SKM-1 treated with dmso at 0.1 percent for 144 hours (cell line): ENCODE data around the gene LRRC73.
A peak's percentile ranks its signal among the peaks of the same experiment; 100 is the strongest.
"Not testable (repeated sequence)": the region's sequence is repeated elsewhere in the genome, so short reads cannot be mapped to it uniquely, and the experiment has no call there.

Experiments
- DNase-seq: peaks from one replicate; lab custom pipeline; 2025; ENCODE audit not compliant: unreplicated experiment; lab: John Stamatoyannopoulos, UW

LRRC73 gene

GRCh38 chr6:43509984-43510826 is at the start of gene LRRC73:
Gene LRRC73 (minus strand): TSS chr6:43510346. CDS start chr6:43509785, 561 bp downstream.
- peak; percentile 25 for DNase-seq

DNA sequence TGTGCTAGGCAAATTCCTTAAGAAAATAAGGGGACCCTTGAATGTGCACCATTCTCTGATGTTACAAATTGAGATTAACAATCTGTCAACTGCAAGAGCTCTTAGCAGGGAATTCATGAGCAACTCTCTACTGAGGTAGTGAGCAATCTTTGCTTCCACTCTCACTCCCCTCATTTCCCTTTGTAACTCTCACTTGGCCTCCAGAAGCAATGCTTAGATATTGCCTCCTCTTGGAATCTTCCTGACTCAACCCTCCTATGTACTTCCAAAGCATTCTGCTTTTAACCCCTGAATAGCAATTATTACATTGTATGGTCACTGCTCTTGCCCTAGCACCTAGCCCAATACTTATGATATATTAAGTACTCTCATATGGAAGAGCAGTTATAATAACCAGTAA is 49.2 kb upstream of the LRRC73 start:
- DNase-seq: no peak

GRCh38 chr6:43557620-43558019 is 47.5 kb upstream of the LRRC73 start:
- not testable (repeated sequence) for DNase-seq

DNA sequence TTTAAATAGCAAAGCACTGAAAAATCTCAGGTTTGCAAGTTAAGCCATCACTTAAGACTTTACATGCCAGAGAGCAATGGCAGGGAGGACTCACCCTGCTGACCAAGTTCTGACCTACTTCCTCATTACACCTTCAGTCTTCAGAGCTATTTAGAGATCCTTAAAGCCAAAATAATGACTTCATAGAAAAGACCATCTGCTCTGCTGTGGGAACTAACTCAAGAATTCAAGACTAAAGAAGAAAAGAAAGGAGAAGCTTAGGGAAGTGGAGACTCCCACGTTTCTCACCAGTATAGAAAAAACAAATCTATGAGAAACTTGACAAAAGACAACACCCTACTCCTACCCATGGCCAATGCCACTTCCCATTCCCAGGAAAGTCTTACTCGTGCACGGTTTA is 37.1 kb upstream of the LRRC73 start:
- no peak for DNase-seq

DNA sequence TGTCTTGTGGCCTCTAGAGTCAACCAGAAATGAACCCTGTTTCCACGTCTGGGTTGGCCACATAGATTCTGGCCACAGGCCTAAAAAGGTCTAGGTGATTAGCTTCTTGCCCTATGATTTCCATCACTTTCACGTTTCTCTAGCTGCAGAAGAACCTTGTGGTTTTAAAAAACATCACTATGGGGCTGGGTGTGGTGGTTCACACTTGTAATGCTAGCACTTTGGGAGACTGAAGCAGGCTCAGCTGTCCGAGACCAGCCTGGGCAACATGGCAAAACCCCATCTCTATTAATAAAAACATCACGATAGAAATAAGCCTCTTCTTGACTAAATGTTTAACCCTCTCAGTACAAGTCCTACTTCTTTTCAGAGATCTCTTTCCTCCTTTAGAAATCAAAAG is 34.3 kb upstream of the LRRC73 start:
- no peak for DNase-seq

DNA sequence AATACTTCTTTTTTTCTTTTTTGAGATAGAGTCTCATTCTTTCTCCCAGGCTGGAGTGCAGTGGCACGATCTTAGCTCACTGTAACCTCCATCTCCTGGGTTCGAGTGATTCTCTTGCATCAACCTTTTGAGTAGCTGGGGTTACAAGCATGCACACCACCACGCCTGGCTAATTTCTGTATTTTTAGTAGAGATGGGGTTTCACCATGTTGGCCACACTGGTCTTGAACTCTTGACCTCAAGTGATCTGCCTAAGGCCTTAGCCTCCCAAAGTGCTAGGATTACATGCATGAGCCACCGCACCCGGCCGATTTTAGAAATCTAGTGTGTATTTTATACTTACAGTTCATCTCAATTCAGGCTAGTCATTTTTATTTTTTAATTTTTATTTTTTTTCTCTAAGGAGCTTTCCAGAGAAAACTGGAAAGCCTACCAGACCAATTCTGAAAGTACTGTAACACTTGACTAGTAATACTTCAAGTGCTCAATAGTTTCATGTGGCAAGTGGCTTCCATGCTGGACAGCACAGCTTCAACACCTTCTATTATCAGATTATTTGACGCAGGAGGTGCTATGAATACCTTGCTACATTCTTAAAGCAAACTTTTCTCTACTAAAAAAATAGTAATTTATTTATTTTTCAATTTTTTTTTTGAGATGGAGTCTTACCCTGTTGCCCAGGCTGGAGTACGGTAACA is 31.8 kb upstream of the LRRC73 start:
- no peak for DNase-seq

GRCh38 chr6:43540507-43540906 is 30.4 kb upstream of the LRRC73 start:
- no peak for DNase-seq

- not testable (repeated sequence) for DNase-seq
These were observed 29.3 kb upstream of the LRRC73 start for GRCh38 chr6:43539409-43539808.

DNA sequence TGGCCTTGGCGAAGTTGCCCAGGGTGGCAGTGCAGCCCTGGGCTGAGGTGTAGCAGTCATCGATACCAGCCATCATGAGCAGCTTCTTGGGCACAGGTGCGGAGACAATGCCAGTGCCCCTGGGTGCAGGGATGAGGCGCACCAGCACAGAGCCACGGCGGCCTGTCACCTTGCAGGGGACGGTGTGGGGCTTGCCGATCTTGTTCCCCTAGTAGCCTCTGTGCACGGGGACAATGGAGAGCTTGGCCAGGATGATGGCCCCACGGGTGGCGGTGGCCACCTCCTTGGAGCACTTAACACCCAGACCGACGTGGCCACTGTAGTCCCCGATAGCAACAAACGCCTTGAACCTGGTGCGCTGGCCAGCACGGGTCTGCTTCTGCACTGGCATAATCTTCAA is 28.8 kb upstream of the LRRC73 start:
- not testable (repeated sequence) for DNase-seq

DNA sequence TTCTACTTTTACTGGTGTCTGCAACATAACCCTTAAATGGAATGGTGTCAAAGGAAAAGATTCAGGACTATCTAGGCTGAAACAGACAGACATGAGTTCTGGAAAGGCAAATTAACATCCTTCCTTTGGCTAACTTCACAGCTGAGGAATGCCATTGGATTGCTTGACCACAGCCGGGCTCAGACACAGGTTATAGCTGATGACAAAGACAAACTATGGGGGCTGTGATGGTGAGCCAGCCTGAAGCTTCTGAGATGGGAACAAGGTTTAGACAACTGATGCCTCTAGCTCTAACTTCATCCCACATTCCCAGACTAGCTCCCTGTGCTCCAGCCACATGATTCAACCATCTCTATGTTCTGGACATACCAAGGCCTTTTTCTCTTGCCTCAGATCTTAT is 22.1 kb upstream of the LRRC73 start:
- no peak for DNase-seq

DNA sequence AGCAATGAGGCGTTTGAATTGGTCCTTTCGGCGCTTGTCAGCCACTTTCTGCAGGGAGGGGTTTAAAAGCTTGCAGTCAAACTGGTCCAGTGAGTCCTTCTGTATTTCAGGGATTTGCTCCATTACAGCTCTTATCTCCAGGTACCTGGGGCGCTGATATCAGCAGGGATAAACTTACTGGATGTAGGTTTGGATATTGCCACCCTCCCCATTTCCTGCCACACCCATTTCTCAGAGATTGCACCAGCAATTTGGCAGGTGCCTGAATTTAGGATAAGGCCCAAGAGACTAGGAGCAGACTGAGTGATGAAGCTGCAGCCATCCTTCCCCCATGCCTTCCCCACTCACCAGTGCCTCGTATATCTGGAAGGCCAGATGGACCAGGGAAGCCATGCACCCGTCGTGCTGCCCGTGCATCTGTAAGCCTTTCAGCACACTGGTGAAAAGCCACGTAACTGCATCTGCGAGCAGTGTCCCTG is 14.4 kb upstream of the LRRC73 start:
- DNase-seq: no peak

GRCh38 chr6:43523284-43523683 is 13.1 kb upstream of the LRRC73 start:
- DNase-seq: no peak

GRCh38 chr6:43522547-43523261 is 12.6 kb upstream of the LRRC73 start:
- no peak for DNase-seq

GRCh38 chr6:43521836-43522235 is 11.7 kb upstream of the LRRC73 start:
- no peak for DNase-seq

GRCh38 chr6:43520097-43520496 is 10.0 kb upstream of the LRRC73 start:
- no peak for DNase-seq

GRCh38 chr6:43517505-43518357 is 7.6 kb upstream of the LRRC73 start:
- DNase-seq: no peak

- peak; percentile 97 for DNase-seq
These were observed 6.8 kb upstream of the LRRC73 start, which contains the start of the genes POLR1C and YIPF3 for GRCh38 chr6:43516697-43517504. Gene POLR1C (plus strand): TSS chr6:43517089. CDS start chr6:43517110, 21 bp downstream. Gene YIPF3 (minus strand): TSS chr6:43516926. CDS start chr6:43516807, 119 bp downstream.

- DNase-seq: no peak
These were observed 6.2 kb upstream of the LRRC73 start for GRCh38 chr6:43516367-43516696.

DNA sequence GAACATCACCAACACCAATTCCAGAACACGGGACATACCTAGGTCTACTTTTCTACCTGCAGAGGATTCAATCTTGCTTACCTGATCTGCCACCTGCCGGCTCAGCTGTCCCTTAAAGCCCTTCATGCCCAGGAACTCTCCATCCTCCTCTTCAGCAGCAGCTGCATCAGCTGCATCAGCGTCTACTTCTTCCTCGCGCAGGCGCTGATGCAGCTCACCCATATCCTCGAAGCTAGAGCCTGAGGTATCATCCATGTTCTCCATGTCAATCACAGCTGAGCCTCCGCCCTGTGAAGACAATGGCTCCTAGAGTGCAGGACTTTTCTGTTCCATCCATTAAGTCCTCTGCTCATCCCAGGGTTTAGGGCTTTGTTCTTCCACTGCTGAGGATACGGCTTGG is 5.7 kb upstream of the LRRC73 start:
- DNase-seq: no peak
